ENCODE measurements around the gene OLFML2A. TPM values are rescaled to one million over a fixed set of nuclear protein-coding genes. Genes with fewer than 3 reads are reported as not detected.

The OLFML2A gene
- total RNA-seq, 1 donor from 2014 or later: 7.0 TPM

- TF ChIP-seq CTCF (IDR thresholded peaks at IDR 0.05; ENCODE audit: insufficient read depth, low read length, poor library complexity, severe bottlenecking): no peak
- no peak overlapping the region for H3K4me3 ChIP-seq (ENCODE audit: low read depth, low read length)
- no peaks in the 10 kb centered on the region for H3K27me3 ChIP-seq (ENCODE audit: control insufficient read depth, insufficient read depth, low read length)
- no peak for DNase-seq (ENCODE audit: low read depth)
- H3K36me3 ChIP-seq (ENCODE audit: control insufficient read depth, insufficient read depth, low read length): no peaks in the 10 kb centered on the region
Measured at GRCh38 chr9:124780757-124781151, 3.8 kb downstream of the OLFML2A start.

DNA sequence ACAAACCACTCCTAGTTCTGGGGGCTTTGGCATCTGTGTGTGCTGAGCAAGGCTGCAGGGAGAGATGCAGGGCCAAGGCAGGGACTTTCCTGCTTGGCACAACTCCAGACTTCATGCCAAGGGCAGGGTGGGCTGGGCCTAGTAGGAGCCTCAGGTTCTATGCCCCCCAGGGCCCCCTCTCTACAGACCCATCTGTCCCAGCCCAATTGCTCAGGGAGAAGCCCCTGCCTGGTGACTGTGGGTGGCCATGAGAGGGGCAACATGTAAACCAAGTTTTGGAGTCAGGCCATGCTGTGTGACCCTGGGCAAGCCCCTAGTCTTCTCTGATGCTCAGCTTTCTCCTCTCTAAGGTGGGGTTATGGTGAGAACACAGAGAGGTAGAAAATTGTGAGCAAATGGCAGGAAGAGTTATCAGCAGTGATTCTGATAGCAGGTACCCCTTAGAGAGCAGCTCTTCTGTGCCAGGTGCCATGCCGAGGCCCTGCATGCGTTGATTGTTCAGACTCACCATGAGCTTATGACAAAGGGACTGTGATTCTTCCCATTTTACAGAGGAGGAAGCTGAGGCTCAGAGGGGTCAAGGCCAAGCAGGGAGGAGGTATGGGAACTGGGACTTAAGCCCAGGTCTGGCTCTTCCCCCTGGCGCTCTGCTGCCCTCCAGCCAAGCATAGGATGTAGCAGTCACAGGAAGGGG lies 5.2 kb downstream of the OLFML2A start:
- Histone ChIP-seq H3K36me3 (ENCODE audit: control insufficient read depth, insufficient read depth, low read length) (no peaks in the 10 kb centered on the region), H3K27me3 (ENCODE audit: control insufficient read depth, insufficient read depth, low read length) (no peaks in the 10 kb centered on the region), H3K4me3 (ENCODE audit: low read depth, low read length) (no peak overlapping the region)
- no peak for TF ChIP-seq CTCF (IDR thresholded peaks at IDR 0.05; ENCODE audit: insufficient read depth, low read length, poor library complexity, severe bottlenecking)
- DNase-seq (ENCODE audit: low read depth): no peak

DNA sequence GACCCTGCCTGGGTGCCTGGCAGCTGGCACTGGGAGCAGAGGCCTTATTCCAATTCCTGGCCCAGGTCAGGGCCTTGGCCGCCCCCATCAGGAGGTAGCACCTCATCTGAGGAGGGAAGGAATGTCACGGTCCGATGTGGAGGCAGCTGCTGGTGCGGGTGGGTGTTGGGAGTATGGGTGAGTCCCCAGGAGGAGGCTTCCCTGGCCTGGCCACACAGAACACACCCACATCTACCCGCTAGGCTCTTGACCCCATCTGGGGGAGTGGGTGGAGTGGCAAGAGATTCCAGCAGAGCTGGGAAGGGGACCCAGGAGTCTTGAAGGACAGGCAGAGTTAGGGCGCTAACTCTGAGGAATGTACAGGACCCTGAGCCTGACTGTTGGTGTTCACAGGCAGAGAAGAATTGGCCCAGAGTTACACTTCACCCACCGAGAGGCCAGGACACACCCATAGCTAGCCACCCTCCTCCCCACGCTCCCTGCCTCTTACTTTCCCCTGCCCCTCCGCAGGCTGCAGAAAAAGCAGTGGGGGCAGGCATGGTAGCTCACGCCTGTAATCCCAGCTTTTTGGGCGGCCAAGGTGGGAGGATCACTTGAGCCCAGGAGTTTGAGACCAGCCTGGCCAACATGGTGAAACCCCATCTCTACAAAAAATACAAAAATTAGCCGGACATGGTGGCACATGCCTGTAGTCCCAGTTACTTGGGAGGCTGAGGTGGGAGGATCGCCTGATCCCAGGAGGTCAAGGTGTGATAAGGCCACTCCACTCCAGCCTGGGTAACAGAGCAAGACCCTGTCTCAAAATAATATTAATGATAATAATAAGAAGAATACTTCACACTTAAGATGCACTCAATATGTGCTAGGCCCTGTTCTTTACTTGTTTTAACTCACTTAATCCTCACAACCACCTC lies 6.0 kb downstream of the OLFML2A start:
- H3K36me3 ChIP-seq (ENCODE audit: control insufficient read depth, insufficient read depth, low read length): no peaks in the 10 kb centered on the region
- no peak overlapping the region for H3K4me3 ChIP-seq (ENCODE audit: low read depth, low read length)
- DNase-seq (ENCODE audit: low read depth): no peak
- no peaks in the 10 kb centered on the region for H3K27me3 ChIP-seq (ENCODE audit: control insufficient read depth, insufficient read depth, low read length)
- no peak for TF ChIP-seq CTCF (IDR thresholded peaks at IDR 0.05; ENCODE audit: insufficient read depth, low read length, poor library complexity, severe bottlenecking)

GRCh38 chr9:124783830-124784229 lies 6.9 kb downstream of the OLFML2A start:
- DNase-seq (ENCODE audit: low read depth): no peak
- no peak for TF ChIP-seq CTCF (IDR thresholded peaks at IDR 0.05; ENCODE audit: insufficient read depth, low read length, poor library complexity, severe bottlenecking)
- no peaks in the 10 kb centered on the region for H3K36me3 ChIP-seq (ENCODE audit: control insufficient read depth, insufficient read depth, low read length)
- no peaks in the 10 kb centered on the region for H3K27me3 ChIP-seq (ENCODE audit: control insufficient read depth, insufficient read depth, low read length)
- no peak overlapping the region for H3K4me3 ChIP-seq (ENCODE audit: low read depth, low read length)

DNA sequence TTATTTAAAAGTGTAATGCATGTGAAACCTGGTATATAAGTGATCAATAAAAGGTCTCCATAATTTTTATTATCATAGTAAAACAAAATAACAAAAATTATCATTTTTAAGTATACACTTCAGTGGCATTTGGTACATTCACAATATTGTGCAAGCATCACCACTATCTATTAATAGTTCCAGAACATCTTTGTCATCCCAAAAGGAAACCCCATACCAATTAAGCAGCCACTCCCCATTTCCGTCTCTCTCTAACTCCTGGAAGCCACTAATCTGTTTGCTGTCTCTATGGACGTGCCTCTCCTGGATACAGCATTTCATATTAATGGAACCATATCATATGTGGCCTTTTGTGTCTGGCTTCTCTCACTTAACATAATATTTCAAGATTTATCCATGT lies 7.6 kb downstream of the OLFML2A start:
- no peak for DNase-seq (ENCODE audit: low read depth)
- no peaks in the 10 kb centered on the region for H3K36me3 ChIP-seq (ENCODE audit: control insufficient read depth, insufficient read depth, low read length)
- no peak for TF ChIP-seq CTCF (IDR thresholded peaks at IDR 0.05; ENCODE audit: insufficient read depth, low read length, poor library complexity, severe bottlenecking)
- H3K27me3 ChIP-seq (ENCODE audit: control insufficient read depth, insufficient read depth, low read length): no peaks in the 10 kb centered on the region
- H3K4me3 ChIP-seq (ENCODE audit: low read depth, low read length): no peak overlapping the region
